Epithelial cell of umbilical artery (primary cell): Measurements from ENCODE around the gene BICD2. TPM values are rescaled to one million over a fixed set of nuclear protein-coding genes. Genes with fewer than 3 reads are reported as not detected.

Experiments
- total RNA-seq: library from RNA; depleted of rRNA; stranded (reverse); fragments of >200 nt; gene quantifications from 2 replicates; pipeline ENCODE4 v1.2.3, GENCODE V29; 2014

Gene BICD2
- total RNA-seq: 44.4 and 47.7 TPM in 2 replicates

DNA sequence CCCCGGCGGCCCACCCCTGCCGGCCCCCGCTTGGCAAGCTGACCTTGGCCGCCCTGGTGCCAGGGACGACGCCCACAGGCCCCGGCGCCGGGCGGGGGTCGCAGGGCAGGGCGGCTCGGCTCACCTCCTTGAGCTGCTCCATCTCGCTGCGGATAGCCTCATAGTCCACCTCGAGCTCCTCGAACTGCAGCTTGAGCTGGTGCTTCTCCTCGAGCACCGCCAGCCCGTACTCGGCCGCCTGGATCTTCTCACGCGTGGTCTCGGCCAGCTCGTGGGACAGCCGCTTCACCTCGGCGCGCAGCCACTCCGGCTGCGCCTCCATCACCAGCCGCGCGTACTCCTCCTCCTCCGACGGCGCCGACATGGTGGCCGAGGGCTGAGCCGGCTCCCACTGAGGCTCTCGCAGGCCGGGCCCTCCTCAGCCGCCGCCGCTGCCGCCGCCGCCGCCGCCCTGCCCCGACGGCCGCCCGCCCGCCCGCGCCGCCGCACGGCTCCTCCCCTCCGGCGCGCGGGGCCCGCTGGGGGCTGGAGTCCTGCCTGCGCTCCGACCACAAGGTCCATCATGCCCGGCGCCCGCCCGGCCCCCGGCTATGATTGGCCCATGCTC is at the start of gene BICD2:
TSS of gene BICD2 (minus strand) at position 453 of the 607 bp plus-strand sequence. CDS start at position 364, 89 bp downstream.

GRCh38 chr9:92669890-92670708 is 94.5 kb downstream of the BICD2 start, which contains the start of gene IPPK:
Gene IPPK (minus strand): TSS chr9:92670131. CDS start chr9:92669988, 143 bp downstream.

Other genes with a start within 250 kb of the BICD2 start
- gene ECM2, start 228.8 kb downstream of the BICD2 start, total RNA-seq: 0.32 TPM in 1 of 2 replicates, not detected in the other
- 16.3 and 26.3 TPM in 2 replicates for gene IPPK, start 94.7 kb downstream of the BICD2 start, total RNA-seq
- gene ZNF484, start 113.2 kb upstream of the BICD2 start, total RNA-seq: 11.4 and 17.5 TPM in 2 replicates
- gene FGD3, start 182.7 kb upstream of the BICD2 start, total RNA-seq: not detected in 2 replicates